Measurements from ENCODE around the gene COL8A1. TPM values are rescaled to one million over a fixed set of nuclear protein-coding genes. Genes with fewer than 3 reads are reported as not detected.
"Not testable (repeated sequence)": the region's sequence is repeated elsewhere in the genome, so short reads cannot be mapped to it uniquely, and the experiment has no call there.

The COL8A1 gene
- total RNA-seq, 1 donor from 2014 or later = 23.1 TPM

DNA sequence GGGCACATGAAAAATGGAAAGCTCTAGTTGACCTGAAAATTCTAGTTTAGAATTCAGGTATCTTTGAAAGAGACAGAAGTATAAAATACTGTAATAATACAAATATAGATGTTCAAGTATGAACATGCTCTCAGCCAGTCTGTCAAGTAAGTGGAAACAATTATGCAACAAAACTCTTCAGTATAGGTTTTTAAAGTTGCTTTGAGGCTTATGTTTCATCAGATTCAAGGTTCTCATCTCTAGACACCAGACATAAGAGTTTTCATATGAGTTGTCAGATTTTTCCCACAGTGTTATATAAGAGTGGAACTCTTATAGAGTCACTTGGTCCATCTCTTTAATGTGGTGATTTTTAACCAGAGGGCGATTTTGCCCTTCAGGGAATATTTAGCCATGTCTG, 201.2 kb downstream of the COL8A1 start:
- H3K4me3 ChIP-seq = no peak overlapping the region
- H3K27ac ChIP-seq = no peak overlapping the region
- TF ChIP-seq POLR2A (IDR thresholded peaks at IDR 0.05) (no peak), CTCF (IDR thresholded peaks at IDR 0.05) (no peak)
- intact Hi-C loops (cut with DNase I) = loop anchor here (5.0 to 10.0 kb wide), 3 partner anchors 315 to 745 kb away; no protein-coding TSS in a partner anchor
- no peaks in the 10 kb centered on the region for H3K9me3 ChIP-seq
- H3K27me3 ChIP-seq = no peaks in the 10 kb centered on the region
- DNase-seq (ENCODE audit: extremely low spot score in 2 of 2) = no peak
- peaks cover 12% of the 10 kb centered on the region for H3K4me1 ChIP-seq
- H3K36me3 ChIP-seq = no peaks in the 10 kb centered on the region

GRCh38 chr3:99841949-99842348, 203.6 kb downstream of the COL8A1 start:
- H3K27me3 ChIP-seq; H3K4me3 ChIP-seq; H3K27ac ChIP-seq; DNase-seq (ENCODE audit: extremely low spot score in 2 of 2); H3K9me3 ChIP-seq; H3K36me3 ChIP-seq: not testable (repeated sequence)
- intact Hi-C loops (cut with DNase I) = loop anchor here (10.0 kb wide), 1 partner anchor 313 kb away; no protein-coding TSS in a partner anchor
- peaks cover 27% of the 10 kb centered on the region for H3K4me1 ChIP-seq

DNA sequence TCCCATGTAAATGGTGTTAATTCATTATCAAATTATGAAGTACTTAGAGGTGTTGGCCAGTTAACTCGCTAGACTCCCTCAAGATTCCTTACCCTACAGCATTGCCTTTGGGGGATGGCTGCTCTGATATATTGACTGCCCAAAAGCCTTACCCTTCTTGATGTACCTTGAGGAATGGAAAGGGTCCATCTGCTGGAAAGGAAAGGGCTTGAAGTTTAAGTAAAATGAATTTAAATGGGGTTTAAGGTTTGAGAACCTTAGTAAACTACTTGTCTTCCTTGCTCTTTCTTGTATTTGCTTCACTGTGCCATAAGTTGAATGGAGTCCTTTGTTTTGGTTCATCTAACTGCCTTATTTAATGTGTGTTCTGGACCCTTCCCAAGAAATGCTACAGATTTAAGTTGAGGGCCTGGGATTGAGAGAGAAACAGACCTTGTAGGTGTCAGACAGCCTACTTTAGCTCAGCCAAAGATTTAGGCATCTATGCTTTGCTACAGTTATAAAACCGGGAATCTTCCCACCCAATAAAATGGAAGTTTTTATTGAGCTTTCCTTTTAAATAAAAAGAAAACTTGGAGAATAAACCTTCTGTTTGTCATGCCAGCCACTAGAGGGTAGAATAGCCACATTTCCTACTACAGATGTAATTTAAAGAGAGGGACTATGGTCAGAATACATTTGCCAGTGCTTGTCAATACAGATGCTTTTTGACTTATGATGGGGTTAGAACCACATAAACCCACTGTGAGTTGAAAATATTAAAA, 204.6 kb downstream of the COL8A1 start:
- intact Hi-C loops (cut with DNase I) = loop anchor here (10.0 kb wide), 1 partner anchor 312 kb away; no protein-coding TSS in a partner anchor
- H3K4me3 ChIP-seq = no peak overlapping the region

DNA sequence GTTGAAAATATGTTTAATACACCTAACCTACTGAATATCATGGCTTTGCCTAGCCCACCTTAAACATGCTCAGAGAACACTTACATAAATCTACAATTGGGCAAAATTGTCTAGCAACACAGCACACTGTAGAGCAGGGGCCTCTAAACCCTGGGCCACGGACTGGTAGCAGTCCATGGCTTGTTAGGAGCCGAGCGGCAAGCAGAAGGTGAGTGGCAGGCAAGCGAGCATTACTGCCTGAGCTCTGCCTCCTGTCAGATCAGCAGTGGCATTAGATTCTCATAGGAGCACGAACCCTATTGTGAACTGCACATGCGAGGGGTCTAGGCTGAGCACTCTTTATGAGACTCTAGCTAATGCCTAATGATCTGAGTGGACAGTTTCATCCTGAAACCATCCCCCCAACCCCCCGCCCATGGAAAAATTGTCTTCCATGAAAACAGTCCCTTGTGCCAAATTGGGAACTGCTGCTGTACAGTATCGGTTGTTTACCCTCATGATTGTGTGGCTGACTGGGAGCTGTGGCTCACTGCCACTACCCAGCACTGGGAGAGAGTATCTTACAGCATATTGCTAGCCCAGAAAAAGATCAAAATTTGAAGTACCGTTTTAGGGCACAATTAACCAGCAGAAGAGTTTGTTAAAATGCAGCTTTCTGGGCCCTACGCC, 205.3 kb downstream of the COL8A1 start:
- Histone ChIP-seq H3K27ac (peak overlapping the region; percentile 37), H3K9me3 (no peaks in the 10 kb centered on the region), H3K27me3 (no peaks in the 10 kb centered on the region), H3K4me3 (no peak overlapping the region), H3K4me1 (peaks cover 27% of the 10 kb centered on the region), H3K36me3 (no peaks in the 10 kb centered on the region)
- DNase-seq (ENCODE audit: extremely low spot score in 2 of 2) = no peak
- intact Hi-C loops (cut with DNase I) = loop anchor here (10.0 kb wide), 1 partner anchor 311 kb away; no protein-coding TSS in a partner anchor
- no peak for TF ChIP-seq POLR2A (IDR thresholded peaks at IDR 0.05)
- peak in 1 of 3 experiments; percentile 10 for TF ChIP-seq CTCF (IDR thresholded peaks at IDR 0.05)

More for the DNA sequence above, 204.6 kb downstream of the COL8A1 start:
- no peak for DNase-seq (ENCODE audit: extremely low spot score in 2 of 2)
- Histone ChIP-seq H3K27ac (peak overlapping the region; percentile 49), H3K4me1 (peaks cover 27% of the 10 kb centered on the region), H3K36me3 (no peaks in the 10 kb centered on the region), H3K9me3 (no peaks in the 10 kb centered on the region), H3K27me3 (no peaks in the 10 kb centered on the region)
- peak in 1 of 2 donors; percentile 57 for TF ChIP-seq POLR2AphosphoS5 (IDR thresholded peaks at IDR 0.05; ENCODE audit: insufficient read depth in 1 of 2, low read depth in 1 of 2)
- TF ChIP-seq POLR2A (IDR thresholded peaks at IDR 0.05) = no peak
- peak; percentile 23 to 73 (median 57) for TF ChIP-seq CTCF (IDR thresholded peaks at IDR 0.05)

DNA sequence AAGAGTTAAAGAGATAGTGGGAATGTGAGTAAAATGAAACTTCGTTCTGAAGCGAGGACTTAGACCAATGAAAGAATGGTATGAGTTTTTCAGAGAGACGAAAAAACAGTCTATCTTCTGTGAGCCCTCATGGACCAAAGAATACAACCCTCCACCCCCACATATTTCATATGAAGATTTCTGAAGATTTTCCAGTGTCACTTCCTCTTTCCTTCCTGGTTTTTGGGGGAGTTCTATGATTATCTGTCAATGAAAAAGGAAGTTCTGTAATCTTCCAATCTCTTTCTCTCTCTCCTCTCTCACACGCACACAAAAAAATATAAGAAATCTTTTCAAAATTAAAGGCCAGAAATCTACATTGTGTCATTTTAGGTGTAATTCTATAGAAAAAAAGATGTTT, 206.9 kb downstream of the COL8A1 start:
- Histone ChIP-seq H3K36me3 (no peaks in the 10 kb centered on the region), H3K4me1 (peaks cover 27% of the 10 kb centered on the region), H3K27ac (peak overlapping the region; percentile 58), H3K9me3 (no peaks in the 10 kb centered on the region), H3K27me3 (no peaks in the 10 kb centered on the region), H3K4me3 (no peak overlapping the region)
- TF ChIP-seq POLR2A (IDR thresholded peaks at IDR 0.05) = no peak
- no peak for TF ChIP-seq POLR2AphosphoS5 (IDR thresholded peaks at IDR 0.05; ENCODE audit: insufficient read depth in 1 of 2, low read depth in 1 of 2)
- no peak for TF ChIP-seq CTCF (IDR thresholded peaks at IDR 0.05)
- intact Hi-C loops (cut with DNase I) = loop anchor here (10.0 kb wide), 1 partner anchor 309 kb away; no protein-coding TSS in a partner anchor
- no peak for DNase-seq (ENCODE audit: extremely low spot score in 2 of 2)

Data from vagina (tissue), 2 donors.